Activated CD4-positive, alpha-beta T cell treated with anti-CD3 and anti-CD28 coated beads, Interleukin-2, amount 10 ng/mL, durations not matched to agents 7 days and 5 days (primary cell): ENCODE results near the gene PCDHB1. TPM values are rescaled to one million over a fixed set of nuclear protein-coding genes. Genes with fewer than 3 reads are reported as not detected.

Experiments
- CTCF ChIA-PET: fragments of 350-600 bp; sonication (Branson Sonifier 250); formaldehyde crosslinking; loops from one replicate; lab custom pipeline; 2021; ENCODE audit warnings: antibody characterized with exemption; lab: Charles Lee
- POLR2A ChIA-PET: fragments of 350-600 bp; sonication (Branson Sonifier 250); formaldehyde crosslinking; loops from one replicate; lab custom pipeline; 2021; ENCODE audit warnings: antibody characterized with exemption; lab: Charles Lee
- DNase-seq: peaks from one replicate; pipeline ENCODE4 v3.0.0-alpha.2; 2020
- H3K27ac Mint-ChIP-seq: one replicate; pipeline ENCODE4 v1.8.0; 2021; ENCODE audit warnings: mild to moderate bottlenecking, moderate library complexity, mixed read lengths
- H3K27me3 Mint-ChIP-seq: one replicate; pipeline ENCODE4 v1.8.0; 2021; ENCODE audit warnings: mixed read lengths
- H3K36me3 Mint-ChIP-seq: one replicate; pipeline ENCODE4 v1.8.0; 2021; ENCODE audit warnings: low read depth, mixed read lengths
- H3K4me1 Mint-ChIP-seq: one replicate; pipeline ENCODE4 v1.8.0; 2021; ENCODE audit warnings: mixed read lengths
- H3K4me3 Mint-ChIP-seq: one replicate; pipeline ENCODE4 v1.8.0; 2021; ENCODE audit warnings: mild to moderate bottlenecking, moderate library complexity, mixed read lengths
- H3K9me3 Mint-ChIP-seq: one replicate; pipeline ENCODE4 v1.8.0; 2021; ENCODE audit warnings: mixed read lengths
- total RNA-seq, 2 experiments: library from RNA; stranded (reverse); gene quantifications; one replicate each; pipeline ENCODE4 v1.2.3, GENCODE V29; 2021

The PCDHB1 gene
- total RNA-seq: not detected

GRCh38 chr5:141050622-141051520 is at the start of gene PCDHB1:
TSS of gene PCDHB1 (plus strand) at chr5:141051374. CDS start at chr5:141051471, 97 bp downstream.
- DNase-seq: no peak
- peaks cover 7% of the 10 kb centered on the region for H3K27me3 Mint-ChIP-seq
- POLR2A ChIA-PET: no interaction called here
- H3K4me3 Mint-ChIP-seq: no peak within 1 kb of the TSS
- H3K27ac Mint-ChIP-seq: no peak within 1 kb of the TSS
- peaks cover 10% of the 10 kb centered on the region for H3K9me3 Mint-ChIP-seq
- no peaks in the 10 kb centered on the region for H3K36me3 Mint-ChIP-seq
- CTCF ChIA-PET: interaction anchor here (1.0 kb wide), 1 partner anchor 17 kb away, joined by 3 read pairs; no protein-coding TSS in a partner anchor
- peaks cover 2% of the 10 kb centered on the region for H3K4me1 Mint-ChIP-seq

GRCh38 chr5:141001446-141001843 is 49.7 kb upstream of the PCDHB1 start:
- DNase-seq: no peak
- Mint-ChIP-seq H3K27ac (no peak overlapping the region), H3K27me3 (peaks cover 19% of the 10 kb centered on the region), H3K36me3 (no peaks in the 10 kb centered on the region), H3K9me3 (peaks cover 3% of the 10 kb centered on the region), H3K4me3 (no peak overlapping the region), H3K4me1 (no peaks in the 10 kb centered on the region)
- POLR2A ChIA-PET: no interaction called here
- CTCF ChIA-PET: interaction anchor here (0.7 kb wide), 1 partner anchor 38 kb away, joined by 3 read pairs; no protein-coding TSS in a partner anchor

- H3K4me1 Mint-ChIP-seq: no peaks in the 10 kb centered on the region
- peaks cover 19% of the 10 kb centered on the region for H3K27me3 Mint-ChIP-seq
- no peak for DNase-seq
- no peak overlapping the region for H3K4me3 Mint-ChIP-seq
- ChIA-PET POLR2A (no interaction called here), CTCF (no interaction called here)
- H3K27ac Mint-ChIP-seq: no peak overlapping the region
- peaks cover 3% of the 10 kb centered on the region for H3K9me3 Mint-ChIP-seq
- H3K36me3 Mint-ChIP-seq: no peaks in the 10 kb centered on the region
These were observed 49.1 kb upstream of the PCDHB1 start for GRCh38 chr5:141001844-141002604.

- H3K4me3 Mint-ChIP-seq: no peak overlapping the region
- H3K36me3 Mint-ChIP-seq: no peaks in the 10 kb centered on the region
- ChIA-PET POLR2A (no interaction called here), CTCF (no interaction called here)
- H3K9me3 Mint-ChIP-seq: peaks cover 3% of the 10 kb centered on the region
- peaks cover 19% of the 10 kb centered on the region for H3K27me3 Mint-ChIP-seq
- no peaks in the 10 kb centered on the region for H3K4me1 Mint-ChIP-seq
- DNase-seq: no peak
- no peak overlapping the region for H3K27ac Mint-ChIP-seq
These were observed 48.6 kb upstream of the PCDHB1 start for GRCh38 chr5:141002605-141002965.

- Mint-ChIP-seq H3K4me1 (no peaks in the 10 kb centered on the region), H3K36me3 (no peaks in the 10 kb centered on the region), H3K4me3 (no peak overlapping the region), H3K27me3 (peaks cover 17% of the 10 kb centered on the region), H3K27ac (no peak overlapping the region), H3K9me3 (peaks cover 3% of the 10 kb centered on the region)
- ChIA-PET POLR2A (no interaction called here), CTCF (no interaction called here)
- DNase-seq: no peak
These were observed 48.1 kb upstream of the PCDHB1 start for GRCh38 chr5:141003031-141003430.

- POLR2A ChIA-PET: no interaction called here
- no peak overlapping the region for H3K27ac Mint-ChIP-seq
- H3K4me1 Mint-ChIP-seq: no peaks in the 10 kb centered on the region
- DNase-seq: no peak
- peaks cover 3% of the 10 kb centered on the region for H3K9me3 Mint-ChIP-seq
- H3K4me3 Mint-ChIP-seq: no peak overlapping the region
- CTCF ChIA-PET: no interaction called here
- no peaks in the 10 kb centered on the region for H3K36me3 Mint-ChIP-seq
- H3K27me3 Mint-ChIP-seq: peaks cover 17% of the 10 kb centered on the region
These were observed 47.2 kb upstream of the PCDHB1 start for GRCh38 chr5:141003791-141004611.

- no peak for DNase-seq
- H3K4me3 Mint-ChIP-seq: no peak overlapping the region
- ChIA-PET CTCF (interaction anchor here (0.7 kb wide), 1 partner anchor 15 kb away, joined by 3 read pairs; no protein-coding TSS in a partner anchor), POLR2A (interaction anchor here (0.6 kb wide), 1 partner anchor 13 kb away, joined by 3 read pairs; no protein-coding TSS in a partner anchor)
- H3K27ac Mint-ChIP-seq: no peak overlapping the region
- no peaks in the 10 kb centered on the region for H3K27me3 Mint-ChIP-seq
- no peaks in the 10 kb centered on the region for H3K9me3 Mint-ChIP-seq
- H3K4me1 Mint-ChIP-seq: no peaks in the 10 kb centered on the region
- H3K36me3 Mint-ChIP-seq: no peaks in the 10 kb centered on the region
These were observed 43.4 kb upstream of the PCDHB1 start for GRCh38 chr5:141007791-141008190.

- CTCF ChIA-PET: no interaction called here
- H3K4me1 Mint-ChIP-seq: no peaks in the 10 kb centered on the region
- DNase-seq: no peak
- no peak overlapping the region for H3K27ac Mint-ChIP-seq
- POLR2A ChIA-PET: no interaction called here
- H3K9me3 Mint-ChIP-seq: no peaks in the 10 kb centered on the region
- no peaks in the 10 kb centered on the region for H3K36me3 Mint-ChIP-seq
- H3K4me3 Mint-ChIP-seq: no peak overlapping the region
- no peaks in the 10 kb centered on the region for H3K27me3 Mint-ChIP-seq
These were observed 41.0 kb upstream of the PCDHB1 start for GRCh38 chr5:141010047-141010793.

- no peaks in the 10 kb centered on the region for H3K27me3 Mint-ChIP-seq
- H3K4me3 Mint-ChIP-seq: no peak overlapping the region
- H3K4me1 Mint-ChIP-seq: no peaks in the 10 kb centered on the region
- no peak for DNase-seq
- no peaks in the 10 kb centered on the region for H3K36me3 Mint-ChIP-seq
- no peak overlapping the region for H3K27ac Mint-ChIP-seq
- ChIA-PET CTCF (no interaction called here), POLR2A (no interaction called here)
- no peaks in the 10 kb centered on the region for H3K9me3 Mint-ChIP-seq
These were observed 33.2 kb upstream of the PCDHB1 start for GRCh38 chr5:141017943-141018342.

- no peak overlapping the region for H3K27ac Mint-ChIP-seq
- H3K9me3 Mint-ChIP-seq: peaks cover 6% of the 10 kb centered on the region
- H3K4me1 Mint-ChIP-seq: no peaks in the 10 kb centered on the region
- H3K27me3 Mint-ChIP-seq: no peaks in the 10 kb centered on the region
- POLR2A ChIA-PET: no interaction called here
- H3K4me3 Mint-ChIP-seq: no peak overlapping the region
- DNase-seq: no peak
- CTCF ChIA-PET: no interaction called here
- no peaks in the 10 kb centered on the region for H3K36me3 Mint-ChIP-seq
These were observed 28.8 kb upstream of the PCDHB1 start for GRCh38 chr5:141022384-141022783.

- Mint-ChIP-seq H3K4me1 (no peaks in the 10 kb centered on the region), H3K36me3 (no peaks in the 10 kb centered on the region), H3K4me3 (no peak overlapping the region), H3K27ac (no peak overlapping the region), H3K9me3 (no peaks in the 10 kb centered on the region), H3K27me3 (no peaks in the 10 kb centered on the region)
- no peak for DNase-seq
- CTCF ChIA-PET: no interaction called here
- POLR2A ChIA-PET: no interaction called here
These were observed 20.2 kb upstream of the PCDHB1 start for GRCh38 chr5:141031006-141031405.

- no peak for DNase-seq
- H3K27me3 Mint-ChIP-seq: no peaks in the 10 kb centered on the region
- POLR2A ChIA-PET: no interaction called here
- CTCF ChIA-PET: no interaction called here
- no peak overlapping the region for H3K4me3 Mint-ChIP-seq
- H3K4me1 Mint-ChIP-seq: no peaks in the 10 kb centered on the region
- no peaks in the 10 kb centered on the region for H3K9me3 Mint-ChIP-seq
- H3K27ac Mint-ChIP-seq: no peak overlapping the region
- H3K36me3 Mint-ChIP-seq: no peaks in the 10 kb centered on the region
These were observed 18.5 kb upstream of the PCDHB1 start for GRCh38 chr5:141032626-141033025.
